GM21360 (cell line): ENCODE results near the gene CLEC18B.
"Not testable (repeated sequence)": the region's sequence is repeated elsewhere in the genome, so short reads cannot be mapped to it uniquely, and the experiment has no call there.

Source experiments
- ATAC-seq: cut with Tn5 transposase; IDR thresholded peaks from one replicate; pipeline ENCODE4 v1.9.1; 2021; ENCODE audit warnings: mild to moderate bottlenecking, moderate library complexity; ENCODE audit not compliant: unreplicated experiment

The CLEC18B gene

GRCh38 chr16:74420612-74421481 lies at the start of gene CLEC18B:
TSS of gene CLEC18B (minus strand) at chr16:74421478. CDS start at chr16:74421270, 208 bp downstream.
- ATAC-seq: not testable (repeated sequence)

- no peak for ATAC-seq
Measured at GRCh38 chr16:74469946-74470478, 48.7 kb upstream of the CLEC18B start.

GRCh38 chr16:74468807-74469525 lies 47.7 kb upstream of the CLEC18B start:
- ATAC-seq: no peak

- no peak for ATAC-seq
Measured at GRCh38 chr16:74466872-74467271, 45.6 kb upstream of the CLEC18B start.

- no peak for ATAC-seq
Measured at GRCh38 chr16:74465851-74466685, 44.8 kb upstream of the CLEC18B start.

- no peak for ATAC-seq
Measured at GRCh38 chr16:74465281-74465680, 44.0 kb upstream of the CLEC18B start.

GRCh38 chr16:74463888-74464287 lies 42.6 kb upstream of the CLEC18B start:
- ATAC-seq: no peak

GRCh38 chr16:74462361-74462760 lies 41.1 kb upstream of the CLEC18B start:
- ATAC-seq: no peak

GRCh38 chr16:74461826-74462225 lies 40.5 kb upstream of the CLEC18B start:
- no peak for ATAC-seq

- no peak for ATAC-seq
Measured at GRCh38 chr16:74460542-74460941, 39.3 kb upstream of the CLEC18B start.

GRCh38 chr16:74456290-74456625 lies 35.0 kb upstream of the CLEC18B start:
- no peak for ATAC-seq

GRCh38 chr16:74455619-74456289 lies 34.5 kb upstream of the CLEC18B start:
- no peak for ATAC-seq

- ATAC-seq: no peak
Measured at GRCh38 chr16:74455213-74455612, 33.9 kb upstream of the CLEC18B start.

GRCh38 chr16:74451951-74452758 lies 30.9 kb upstream of the CLEC18B start:
- peak; percentile 96 for ATAC-seq

GRCh38 chr16:74450967-74451760 lies 29.9 kb upstream of the CLEC18B start:
- no peak for ATAC-seq

GRCh38 chr16:74450236-74450635 lies 29.0 kb upstream of the CLEC18B start:
- ATAC-seq: no peak

- no peak for ATAC-seq
Measured at GRCh38 chr16:74449470-74449869, 28.2 kb upstream of the CLEC18B start.

- ATAC-seq: no peak
Measured at GRCh38 chr16:74448990-74449389, 27.7 kb upstream of the CLEC18B start.

- ATAC-seq: no peak
Measured at GRCh38 chr16:74447578-74447977, 26.3 kb upstream of the CLEC18B start.
